SKM-1 treated with dmso at 0.1 percent for 144 hours (cell line): ENCODE data around the gene SRRM1.
"Not testable (repeated sequence)": the region's sequence is repeated elsewhere in the genome, so short reads cannot be mapped to it uniquely, and the experiment has no call there.

Source experiments
- DNase-seq: peaks from one replicate; lab custom pipeline; 2025; ENCODE audit not compliant: unreplicated experiment; lab: John Stamatoyannopoulos, UW

Gene SRRM1

DNA sequence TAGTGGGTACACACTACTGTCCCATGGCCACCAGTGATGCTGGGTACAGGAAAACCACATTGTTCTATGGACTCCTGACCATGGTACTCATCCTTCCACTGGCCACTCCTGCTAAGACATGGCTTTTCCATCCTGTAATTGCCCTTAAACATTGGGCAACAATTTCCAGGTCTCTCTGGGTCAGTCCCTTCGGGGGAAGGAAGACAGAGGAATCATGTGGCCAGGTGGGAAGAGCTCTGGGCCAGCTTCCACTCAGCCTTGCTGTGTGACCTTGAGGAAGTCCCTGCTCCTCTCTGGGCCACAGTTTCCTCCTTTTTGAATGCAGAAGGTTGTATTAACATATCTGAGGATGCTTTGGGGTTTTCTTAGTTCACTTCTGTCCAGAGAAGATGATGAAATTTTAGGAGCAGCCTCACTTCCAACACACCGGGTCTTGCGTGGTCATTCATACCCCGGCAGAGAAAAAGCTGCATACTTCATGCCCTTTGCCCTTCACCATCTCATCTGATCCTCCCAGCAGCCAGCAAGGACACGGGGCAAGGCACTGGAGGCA is 50.8 kb downstream of the SRRM1 start:
- no peak for DNase-seq

- no peak for DNase-seq
Measured at GRCh38 chr1:24694380-24694843, 51.3 kb downstream of the SRRM1 start.

DNA sequence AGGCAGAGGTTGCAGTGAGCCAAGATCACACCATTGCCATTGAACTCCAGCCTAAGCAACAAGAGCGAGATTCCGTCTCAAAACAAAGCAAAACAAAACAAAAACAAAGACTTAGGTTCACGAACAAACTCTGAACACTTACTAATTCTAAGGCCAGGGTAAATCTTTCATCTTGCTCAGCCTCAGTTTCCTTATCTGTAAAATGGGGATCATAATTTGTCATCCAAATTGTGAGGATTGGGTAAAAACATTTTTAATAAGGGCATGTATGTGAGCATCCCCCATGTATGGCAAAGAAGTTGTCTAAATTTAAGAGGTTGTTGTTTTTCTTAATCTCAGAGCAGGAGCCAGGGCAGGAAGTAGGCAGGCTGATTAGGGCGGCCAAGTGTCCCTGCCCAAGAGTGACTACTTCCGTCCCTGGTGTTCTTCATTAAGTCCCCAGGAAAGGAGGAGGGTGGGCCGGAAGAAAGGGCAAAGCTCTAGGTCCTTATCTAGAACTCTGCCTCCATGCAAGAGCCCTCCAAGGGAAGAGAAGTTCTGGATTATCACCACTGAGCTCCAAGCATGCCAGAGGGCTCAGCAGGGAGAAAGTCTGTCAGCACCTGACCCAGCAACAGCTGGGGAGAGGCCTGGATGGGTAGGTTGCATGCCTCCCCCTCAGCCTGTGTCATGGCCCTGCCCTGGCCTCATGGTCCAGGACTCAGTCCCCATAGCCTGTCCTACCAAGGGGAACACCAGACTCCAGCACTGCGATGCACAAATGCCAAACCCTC is 52.3 kb downstream of the SRRM1 start:
- DNase-seq = no peak

DNA sequence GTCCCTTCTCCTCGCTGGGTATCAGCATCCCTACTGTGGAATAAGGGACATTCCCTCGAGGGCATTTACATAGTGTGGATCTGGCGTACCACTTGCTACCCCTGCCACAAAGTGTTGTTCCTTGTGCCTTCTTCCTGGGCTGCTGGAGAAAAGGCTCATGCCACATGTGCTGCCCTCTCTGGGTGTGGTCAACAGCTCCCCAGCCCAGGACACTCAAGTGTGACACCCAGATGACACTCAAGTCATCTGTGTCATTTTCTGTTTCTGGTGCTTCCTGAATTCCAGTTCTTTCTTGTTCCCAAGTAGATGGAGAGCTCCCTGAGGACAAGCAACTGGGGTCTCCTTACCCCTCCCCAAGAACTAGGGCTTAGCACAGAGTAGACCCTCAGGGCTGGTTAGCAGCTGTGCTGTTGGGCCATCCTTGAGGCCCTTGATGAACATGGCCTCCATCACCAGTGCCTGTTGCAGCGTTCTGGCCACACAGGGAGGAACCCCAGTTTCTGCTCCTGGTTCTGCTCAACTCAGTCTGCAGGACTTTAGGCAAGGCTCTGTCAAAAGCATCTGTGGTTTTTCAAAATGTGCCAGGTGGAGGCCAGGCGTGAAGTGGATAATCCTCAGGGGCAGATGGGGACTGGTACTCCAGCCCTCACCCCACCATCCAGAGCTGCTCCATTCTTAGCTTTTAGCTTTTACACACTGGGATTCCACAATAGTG is 53.1 kb downstream of the SRRM1 start:
- no peak for DNase-seq

DNA sequence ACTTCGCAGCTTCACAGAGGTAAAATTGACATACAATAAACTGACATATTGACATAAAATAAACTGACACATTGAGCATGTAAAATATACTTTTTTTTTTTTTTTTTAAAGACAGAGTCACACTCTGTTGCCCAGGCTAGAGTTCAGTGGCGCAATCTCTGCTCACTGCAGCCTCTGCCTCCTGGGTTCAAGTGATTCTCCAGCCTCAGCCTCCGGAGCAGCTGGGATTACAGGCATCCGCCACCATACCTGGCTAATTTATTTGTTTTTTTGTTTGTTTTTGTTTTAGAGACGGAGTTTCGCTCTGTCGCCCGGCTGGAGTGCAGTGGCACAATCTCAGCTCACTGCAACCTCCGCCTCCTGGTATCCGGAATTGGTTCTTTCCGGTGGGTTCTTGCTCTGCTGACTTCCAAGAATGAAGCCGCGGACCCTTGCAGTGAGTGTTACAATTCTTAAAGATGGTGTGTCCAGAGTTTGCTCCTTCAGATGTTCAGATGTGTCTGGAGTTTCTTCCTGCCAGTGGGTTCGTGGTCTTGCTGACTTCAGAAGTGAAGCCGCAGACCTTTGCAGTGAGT is 53.7 kb downstream of the SRRM1 start:
- no peak for DNase-seq

DNA sequence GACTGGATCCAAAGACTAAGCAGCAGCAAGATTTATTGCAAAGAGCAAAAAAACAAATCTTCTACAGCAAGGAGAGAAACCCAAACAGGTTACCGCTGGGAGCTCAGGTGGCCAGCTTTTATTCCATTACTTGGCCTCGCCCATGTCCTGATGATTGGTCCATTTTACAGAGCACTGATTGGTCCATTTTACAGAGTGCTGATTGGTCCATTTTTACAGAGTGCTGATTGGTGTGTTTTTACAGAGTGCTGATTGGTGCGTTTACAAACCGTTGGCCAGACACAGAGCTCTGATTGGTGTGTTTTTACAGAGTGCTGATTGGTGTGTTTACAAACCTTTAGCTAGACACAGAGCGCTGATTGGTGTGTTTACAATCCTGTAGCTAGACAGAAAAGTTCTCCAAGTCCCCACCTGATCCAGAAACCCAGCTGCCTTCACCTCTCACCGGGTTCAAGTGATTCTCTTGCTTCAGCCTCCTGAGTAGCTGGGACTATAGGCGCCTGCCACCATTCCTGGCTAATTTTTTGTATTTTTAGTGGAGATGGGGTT is 54.4 kb downstream of the SRRM1 start:
- DNase-seq = not testable (repeated sequence)

- DNase-seq = not testable (repeated sequence)
Measured at GRCh38 chr1:24698326-24698725, 55.2 kb downstream of the SRRM1 start.

GRCh38 chr1:24699628-24700027 is 56.5 kb downstream of the SRRM1 start:
- DNase-seq = no peak

DNA sequence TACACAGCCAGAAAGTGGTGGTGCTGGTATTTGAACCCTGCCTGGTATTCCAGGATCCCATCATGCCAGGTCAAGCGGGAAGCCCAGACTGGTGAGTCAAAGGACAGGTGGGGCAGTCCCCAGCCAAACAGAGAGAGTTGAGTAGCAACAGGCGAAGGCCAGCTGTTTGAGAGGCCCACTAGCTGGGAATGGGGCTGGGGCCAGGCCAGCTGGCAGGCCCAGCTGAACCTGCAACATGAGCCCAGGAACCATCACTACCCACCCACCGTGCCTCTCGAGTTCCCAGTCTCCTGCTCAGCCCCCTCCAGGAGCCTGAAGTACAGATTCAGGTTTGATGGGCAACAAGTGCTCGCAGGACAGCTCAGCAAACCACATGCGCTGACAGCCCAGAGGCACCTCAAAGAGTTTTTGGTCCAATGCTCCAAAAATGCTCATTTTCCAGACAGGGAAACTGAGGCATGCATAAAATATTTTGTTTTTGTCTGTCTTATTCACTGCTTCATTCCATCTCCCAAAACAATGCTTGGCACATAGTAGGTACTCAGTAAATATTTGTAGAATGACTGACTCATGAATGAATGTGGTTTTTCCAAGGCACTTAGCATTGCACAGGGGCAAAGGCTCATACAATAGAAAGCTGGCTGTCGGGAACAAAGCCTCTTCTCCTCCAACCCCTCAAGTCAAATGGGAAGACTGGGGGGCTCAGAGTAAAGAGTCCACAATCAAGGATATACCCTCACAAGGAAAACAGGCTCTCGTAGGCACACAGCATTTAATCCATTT is 59.6 kb downstream of the SRRM1 start:
- no peak for DNase-seq

GRCh38 chr1:24704411-24705259 is 61.5 kb downstream of the SRRM1 start:
- no peak for DNase-seq

DNA sequence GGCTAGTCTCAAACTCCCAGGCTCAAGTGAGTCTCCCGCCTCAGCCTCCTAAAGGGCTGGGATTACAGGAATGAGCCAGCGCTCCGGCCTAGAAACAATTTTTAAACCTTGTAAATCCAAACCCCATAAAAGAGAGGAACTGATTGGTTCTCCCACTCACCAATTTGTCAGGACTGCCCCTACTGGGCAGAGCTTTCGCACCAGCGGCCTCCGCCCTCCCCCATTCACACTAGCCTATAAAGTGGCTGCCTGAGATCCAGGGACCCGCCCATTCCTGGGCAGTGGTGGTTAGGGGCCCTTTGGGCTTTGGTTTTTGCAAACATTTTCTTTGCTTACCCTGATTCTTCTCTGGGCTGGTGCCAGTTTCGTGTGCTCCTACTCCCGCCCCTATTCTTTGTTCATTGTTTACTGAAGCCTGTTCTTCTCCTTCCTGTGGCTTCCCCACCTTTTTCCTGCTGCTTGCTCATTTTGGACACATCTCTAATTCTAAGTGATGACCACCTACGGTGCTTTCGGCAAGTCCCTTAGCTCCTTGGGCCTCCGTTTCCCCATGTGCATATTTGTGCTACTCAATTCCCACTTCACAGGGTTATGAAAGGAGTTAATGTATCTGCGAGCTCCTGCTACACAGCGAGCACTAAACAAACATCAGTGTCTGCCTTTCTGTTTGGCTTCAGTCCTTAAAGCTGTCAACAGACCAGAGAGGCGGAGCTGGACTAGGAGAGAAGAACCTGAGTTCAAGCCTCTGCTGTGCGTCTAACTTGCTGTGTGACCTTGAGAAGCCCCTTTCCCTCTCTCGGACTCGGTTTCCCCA is 62.4 kb downstream of the SRRM1 start:
- DNase-seq = no peak

DNA sequence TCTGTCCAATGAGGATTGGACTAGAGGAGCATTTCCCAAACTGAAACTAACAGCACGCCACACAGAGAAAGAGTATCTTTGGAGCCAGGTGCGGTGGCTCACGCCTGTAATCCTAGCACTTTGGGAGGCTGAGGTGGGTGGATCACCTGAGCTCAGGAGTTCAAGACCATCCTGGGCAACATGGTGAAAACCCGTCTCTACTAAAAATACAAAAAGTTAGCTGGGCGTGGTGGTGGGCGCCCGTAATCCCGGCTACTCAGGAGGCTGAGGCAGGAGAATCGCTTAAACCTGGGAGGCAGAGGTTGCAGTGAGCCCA is 62.9 kb downstream of the SRRM1 start:
- not testable (repeated sequence) for DNase-seq

DNA sequence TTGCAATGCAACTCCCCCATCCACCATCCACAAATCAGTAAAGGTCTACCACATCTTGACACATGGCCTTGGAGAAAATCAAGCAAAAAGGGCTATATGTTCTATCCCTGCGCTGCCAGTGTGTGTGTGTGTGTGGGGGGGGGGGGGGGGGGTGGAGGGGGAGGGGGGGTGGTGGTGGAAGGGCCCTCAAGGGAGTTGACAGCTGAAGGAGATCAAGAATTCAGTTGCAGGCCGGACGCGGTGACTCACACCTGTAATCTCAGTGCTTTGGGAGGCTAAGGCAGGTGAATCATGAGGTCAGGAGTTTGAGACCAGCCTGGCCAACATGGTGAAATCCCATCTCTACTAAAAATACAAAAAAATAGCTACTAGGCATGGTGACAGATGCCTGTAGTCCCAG is 64.6 kb downstream of the SRRM1 start:
- no peak for DNase-seq

- DNase-seq = peak; percentile 38
Measured at GRCh38 chr1:24708938-24709337, 65.8 kb downstream of the SRRM1 start.

DNA sequence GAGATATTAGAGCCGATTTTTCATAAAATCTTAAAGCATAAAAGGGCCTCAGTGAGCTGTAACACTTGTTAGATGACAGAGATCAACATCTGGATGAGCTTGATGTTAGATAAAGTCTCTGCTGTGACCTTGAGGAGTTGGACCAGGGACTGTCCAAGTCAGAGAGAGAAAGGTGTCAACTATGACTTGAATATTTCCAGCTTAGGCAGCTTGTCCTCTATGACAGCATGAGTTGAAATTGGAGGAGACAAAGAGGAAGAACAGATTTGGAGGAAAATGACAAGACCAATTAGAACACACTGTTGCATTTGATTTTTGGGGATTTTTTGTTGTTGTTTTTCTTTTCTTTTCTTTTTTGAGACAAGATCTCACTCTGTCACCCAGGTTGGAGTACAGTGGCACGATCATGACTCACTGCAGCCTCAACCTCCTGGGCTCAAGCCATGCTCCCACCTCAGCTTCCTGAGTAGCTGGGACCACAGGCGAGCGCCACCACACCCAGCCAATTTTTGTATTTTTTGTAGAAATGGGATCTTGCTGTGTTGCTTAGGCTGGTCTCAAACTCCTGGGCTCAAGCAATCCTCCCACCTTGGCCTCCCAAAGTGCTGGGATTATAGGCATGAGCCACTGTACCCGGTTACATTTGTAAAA is 66.8 kb downstream of the SRRM1 start:
- DNase-seq = no peak

GRCh38 chr1:24711329-24711728 is 68.2 kb downstream of the SRRM1 start:
- DNase-seq = no peak

DNA sequence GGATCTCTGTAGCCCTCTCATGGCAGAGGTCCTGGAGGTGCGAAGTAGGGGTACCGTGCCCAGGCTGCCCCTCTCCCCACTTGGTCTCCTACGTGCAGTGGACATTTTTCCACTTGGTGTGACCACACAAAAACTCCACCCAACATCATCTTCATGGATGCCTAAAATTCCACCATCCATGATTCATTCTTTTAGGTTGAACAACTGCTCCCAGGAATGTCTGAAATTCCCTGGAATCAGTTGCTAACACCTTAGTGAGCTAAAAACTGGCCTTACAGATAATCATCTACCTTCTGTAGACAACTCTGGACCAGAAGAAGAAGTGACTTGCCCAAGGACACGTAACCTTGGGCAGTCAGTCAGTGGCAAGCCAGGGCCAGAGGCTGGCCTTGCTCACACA is 70.1 kb downstream of the SRRM1 start:
- DNase-seq = no peak

- peak; percentile 60 for DNase-seq
Measured at GRCh38 chr1:24713736-24714135, 70.6 kb downstream of the SRRM1 start.
